Stomach (tissue), 9 donors: ENCODE measurements around the gene BRCA2. TPM values are rescaled to one million over a fixed set of nuclear protein-coding genes. Genes with fewer than 3 reads are reported as not detected.

Experiments used
- DNase-seq, 2 donors: peaks; one replicate each; pipeline versions ENCODE4 v3.0.0 to v3.0.0-alpha.2; 2013 to 2019
- H3K27ac ChIP-seq, 5 donors: fragments of 200-600 bp in 4 of 5; sonication (generic) in 4 of 5; one replicate each; pipeline ENCODE4 v1.5.1; 2013 to 2019; ENCODE audit warnings: mild to moderate bottlenecking in 1 of 5, moderate library complexity in 1 of 5
- H3K27me3 ChIP-seq, 3 donors: fragments of 200-600 bp; sonication (generic); one replicate each; pipeline ENCODE4 v1.5.1; 2017 to 2019; ENCODE audit warnings: mixed run types in 1 of 3
- H3K36me3 ChIP-seq, 4 donors: fragments of 200-600 bp; sonication (generic); 1 replicate in 3 of 4; 2 replicates in 1 of 4; pipeline ENCODE4 v1.5.1; 2016 to 2019
- H3K4me1 ChIP-seq, 4 donors: fragments of 200-600 bp; sonication (generic); one replicate each; pipeline ENCODE4 v1.5.1; 2016 to 2019
- H3K4me3 ChIP-seq, 4 donors: fragments of 200-600 bp; sonication (generic) in 3 of 4; one replicate each; pipeline ENCODE4 v1.5.1; 2016 to 2019; ENCODE audit warnings: mild to moderate bottlenecking in 1 of 4
- H3K9me3 ChIP-seq, 4 donors: fragments of 200-600 bp; sonication (generic); one replicate each; pipeline ENCODE4 v1.5.1; 2016 to 2019
- CTCF ChIP-seq, 7 experiments: fragments of 450-650 bp in 4 of 7; fragments of 200-600 bp in 3 of 7; sonication (generic) in 3 of 7; IDR thresholded peaks; one replicate each; pipeline ENCODE4 v1.5.1; 2016 to 2019; ENCODE audit warnings: antibody characterized with exemption in 7 of 7, control low read depth in 2 of 7, mild to moderate bottlenecking in 1 of 7
- EP300 ChIP-seq: sonication (generic); formaldehyde crosslinking; IDR thresholded peaks from one replicate; pipeline ENCODE4 v1.6.1; 2017; ENCODE audit warnings: antibody characterized with exemption
- POLR2A ChIP-seq, 4 donors: fragments of 450-650 bp; IDR thresholded peaks; one replicate each; pipeline ENCODE4 v1.6.1; 2016; ENCODE audit warnings: antibody characterized with exemption in 4 of 4, control low read depth in 2 of 4, mild to moderate bottlenecking in 1 of 4, moderate library complexity in 1 of 4
- POLR2AphosphoS5 ChIP-seq, 3 donors: sonication (generic); formaldehyde crosslinking; IDR thresholded peaks; one replicate each; pipeline ENCODE4 v1.6.1; 2016; ENCODE audit warnings: antibody characterized with exemption in 3 of 3
- WGBS, 5 donors: extraction: QIAGEN DNeasy Blood & Tissue Kit in 3 of 5; methylation state at CpG; one replicate each; pipeline versions ENCODE4 v1.1.5 to v1.1.7; 2013 to 2018; 5-methylcytosine and 5-hydroxymethylcytosine counted together
- intact Hi-C: fragments of 100-400 bp; cut with DNase I; formaldehyde crosslinking; loops from one replicate; pipeline ENCODE4 v1.15.1; 2023; ENCODE audit warnings: low total_unique reads
- polyA plus RNA-seq, 3 donors: library from polyadenylated mRNA; stranded (reverse); fragments of 200-250 nt; gene quantifications; one replicate each; pipeline ENCODE4 v1.2.3, GENCODE V29; 2013
- total RNA-seq, 5 donors: library from RNA; depleted of rRNA; stranded (reverse); fragments of >200 nt; gene quantifications; one replicate each; pipeline versions ENCODE4 v1.1.0 to v1.2.3, GENCODE V29; 2014 to 2016
- donor health status: healthy with polysubstance abuse.
- donor health status: Bipolar disorder and iron deficiency.
- donor health status: healthy.

BRCA2 gene
- total and polyA plus RNA-seq, 8 donors = 0.53 to 16.2 (median 1.2) TPM

GRCh38 chr13:32282096-32282711 is 33.1 kb upstream of the BRCA2 start:
- intact Hi-C loops = no loop called here
- Histone ChIP-seq H3K9me3 (no peaks in the 10 kb centered on the region), H3K4me3 (no peak overlapping the region), H3K27me3 (no peaks in the 10 kb centered on the region), H3K4me1 (peaks cover 0 to 22% (median 10%) of the 10 kb centered on the region in 4 donors), H3K27ac (no peak overlapping the region), H3K36me3 (peaks cover 15 to 53% (median 50%) of the 10 kb centered on the region in 4 donors)
- 77 to 86% (median 82%) methylated on average over 2 of the region's 2 CpGs for WGBS, 5 donors
- TF ChIP-seq EP300 (no peak), POLR2A (IDR thresholded peaks at IDR 0.05) (no peak), CTCF (IDR thresholded peaks at IDR 0.05) (no peak), POLR2AphosphoS5 (IDR thresholded peaks at IDR 0.05) (no peak)
- no peak for DNase-seq

GRCh38 chr13:32284927-32285632 is 30.2 kb upstream of the BRCA2 start:
- H3K9me3 ChIP-seq = no peaks in the 10 kb centered on the region
- no peak overlapping the region for H3K4me3 ChIP-seq
- no peaks in the 10 kb centered on the region for H3K27me3 ChIP-seq
- DNase-seq = peak; percentile 47 to 68
- H3K27ac ChIP-seq = peak overlapping the region in 4 of 5 donors; percentile 36 to 67 (median 44)
- TF ChIP-seq CTCF (IDR thresholded peaks at IDR 0.05) = no peak
- TF ChIP-seq POLR2AphosphoS5 (IDR thresholded peaks at IDR 0.05) = peak in 2 of 3 donors; percentile 28 to 40
- H3K36me3 ChIP-seq = peaks cover 0 to 32% (median 30%) of the 10 kb centered on the region in 4 donors
- intact Hi-C loops = no loop called here
- 16 to 27% (median 24%) methylated on average over 6 of the region's 6 CpGs for WGBS, 5 donors
- peaks cover 0 to 22% (median 10%) of the 10 kb centered on the region in 4 donors for H3K4me1 ChIP-seq

GRCh38 chr13:32285633-32285965 is 29.7 kb upstream of the BRCA2 start:
- Histone ChIP-seq H3K4me3 (no peak overlapping the region), H3K36me3 (peaks cover 0 to 34% (median 30%) of the 10 kb centered on the region in 4 donors), H3K27me3 (no peaks in the 10 kb centered on the region), H3K27ac (peak overlapping the region in 1 of 5 donors; percentile 67), H3K9me3 (no peaks in the 10 kb centered on the region), H3K4me1 (peaks cover 0 to 22% (median 10%) of the 10 kb centered on the region in 4 donors)
- no peak for TF ChIP-seq POLR2A (IDR thresholded peaks at IDR 0.05)
- no peak for TF ChIP-seq POLR2AphosphoS5 (IDR thresholded peaks at IDR 0.05)
- 20 to 45% (median 23%) methylated on average over 4 of the region's 4 CpGs for WGBS, 5 donors
- intact Hi-C loops = no loop called here
- no peak for DNase-seq

DNA sequence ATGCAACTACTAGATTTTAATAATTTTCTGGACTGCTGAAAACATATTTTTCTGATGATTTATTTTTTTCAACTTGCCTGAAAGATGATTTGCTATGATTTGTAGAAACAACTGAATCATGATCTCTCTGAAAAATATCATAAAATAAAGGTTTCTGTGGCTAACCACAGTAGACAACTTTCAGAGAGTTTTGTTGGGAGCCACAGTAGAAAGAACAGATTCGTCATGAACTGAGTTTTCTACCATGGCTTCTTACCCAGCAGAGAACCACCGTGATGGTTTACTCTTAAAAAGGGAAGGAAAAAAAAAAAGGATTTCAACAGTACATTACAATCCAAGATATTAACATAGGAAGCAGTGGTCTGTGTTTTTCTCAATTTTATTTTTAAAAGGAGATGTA is 18.1 kb upstream of the BRCA2 start:
- H3K27me3 ChIP-seq = no peaks in the 10 kb centered on the region
- intact Hi-C loops = no loop called here
- H3K4me3 ChIP-seq = no peak overlapping the region
- H3K9me3 ChIP-seq = no peaks in the 10 kb centered on the region
- H3K4me1 ChIP-seq = no peaks in the 10 kb centered on the region
- no peak overlapping the region for H3K27ac ChIP-seq
- TF ChIP-seq EP300 (no peak), POLR2A (IDR thresholded peaks at IDR 0.05) (no peak), CTCF (IDR thresholded peaks at IDR 0.05) (no peak), POLR2AphosphoS5 (IDR thresholded peaks at IDR 0.05) (no peak)
- WGBS, 5 donors = 44 to 81% (median 70%) methylated on average over 2 of the region's 2 CpGs
- H3K36me3 ChIP-seq = peaks cover 0 to 24% (median 23%) of the 10 kb centered on the region in 4 donors
- no peak for DNase-seq

- intact Hi-C loops = no loop called here
- Histone ChIP-seq H3K36me3 (peaks cover 0 to 23% (median 22%) of the 10 kb centered on the region in 4 donors), H3K27me3 (no peaks in the 10 kb centered on the region), H3K4me1 (no peaks in the 10 kb centered on the region), H3K9me3 (no peaks in the 10 kb centered on the region), H3K4me3 (no peak overlapping the region), H3K27ac (no peak overlapping the region)
- DNase-seq = no peak
- 91 to 98% (median 93%) methylated on average over 6 of the region's 6 CpGs for WGBS, 5 donors
- TF ChIP-seq POLR2AphosphoS5 (IDR thresholded peaks at IDR 0.05) (no peak), POLR2A (IDR thresholded peaks at IDR 0.05) (no peak), CTCF (IDR thresholded peaks at IDR 0.05) (no peak), EP300 (no peak)
Observed at GRCh38 chr13:32298695-32299094, 16.6 kb upstream of the BRCA2 start.
